Ovary (tissue), 9 donors: ENCODE data around the gene PRKCQ. TPM values are rescaled to one million over a fixed set of nuclear protein-coding genes. Genes with fewer than 3 reads are reported as not detected.

ENCODE experiments used
- DNase-seq, 5 donors: peaks; one replicate each; pipeline ENCODE4 v3.0.0-alpha.2; 2019 to 2020
- H3K27ac ChIP-seq, 2 donors: fragments of 200-600 bp; one replicate each; pipeline versions ENCODE4 v1.5.1 to v1.8.0; 2019 to 2022
- H3K27me3 ChIP-seq: fragments of 200-600 bp; one replicate; pipeline ENCODE4 v1.8.0; 2022
- H3K36me3 ChIP-seq: fragments of 200-600 bp; sonication (generic); one replicate; pipeline ENCODE4 v1.5.1; 2019
- H3K4me1 ChIP-seq: one replicate; pipeline ENCODE4 v1.8.1; 2013; ENCODE audit warnings: mild to moderate bottlenecking, moderate library complexity; ENCODE audit not compliant: insufficient read depth
- H3K4me3 ChIP-seq: fragments of 200-600 bp; sonication (generic); one replicate; pipeline ENCODE4 v1.5.1; 2017
- H3K9me3 ChIP-seq, 2 donors: fragments of 200-600 bp in 1 of 2; sonication (generic) in 1 of 2; one replicate each; pipeline versions ENCODE4 v1.5.1 to v1.8.1; 2013 to 2019; ENCODE audit warnings: mild to moderate bottlenecking in 1 of 2, moderate library complexity in 1 of 2
- CTCF ChIP-seq, 3 donors: fragments of 450-650 bp in 2 of 3; fragments of 200-600 bp in 1 of 3; IDR thresholded peaks; one replicate each; pipeline versions ENCODE4 v1.5.1 to v1.8.0; 2016 to 2022; ENCODE audit warnings: antibody characterized with exemption in 3 of 3, mild to moderate bottlenecking in 1 of 3
- EP300 ChIP-seq: sonication (generic); formaldehyde crosslinking; IDR thresholded peaks from one replicate; pipeline ENCODE4 v1.6.1; 2017; ENCODE audit warnings: antibody characterized with exemption
- POLR2A ChIP-seq: fragments of 450-650 bp; IDR thresholded peaks from one replicate; pipeline ENCODE4 v1.6.1; 2017; ENCODE audit warnings: antibody characterized with exemption, mild to moderate bottlenecking, moderate library complexity
- WGBS, 3 donors: extraction: QIAGEN DNeasy Blood & Tissue Kit in 1 of 3; methylation state at CpG; one replicate each; pipeline versions ENCODE4 v1.1.5 to v1.1.7; 2013 to 2017; 5-methylcytosine and 5-hydroxymethylcytosine counted together
- intact Hi-C, 4 donors: fragments of 100-400 bp; cut with DNase I; formaldehyde crosslinking; loops; one replicate each; pipeline versions ENCODE4 v1.11.0 to v1.15.1; 2022 to 2023
- polyA plus RNA-seq, 2 donors: library from polyadenylated mRNA; stranded (reverse); fragments of 200-250 nt in 1 of 2; fragments of 350-450 nt in 1 of 2; fragmentation: Illumina TruSeq in 1 of 2; extraction: RNeasy Lipid Tissue Mini Kit (QIAGEN cat#74804) in 1 of 2; gene quantifications; one replicate each; pipeline ENCODE4 v1.2.3, GENCODE V29; 2013 to 2014
- total RNA-seq, 7 donors: library from RNA; depleted of rRNA in 2 of 7; stranded (reverse); fragments of >200 nt in 2 of 7; fragmentation: NEBNext Ultra II Directional in 3 of 7; extraction: Animal tissue kit (Norgen Biotek cat#: 25700) in 3 of 7; gene quantifications; one replicate each; pipeline versions ENCODE4 v1.1.0 to v1.2.4, GENCODE V29; 2016 to 2023
- donor health status: DM: no; HTN: no; CAD: no; lungs with moderate emphysema.
- donor health status: DM: no; HTN: no; CAD: no.
- donor health status: Bipolar disorder and iron deficiency.
- donor health status: DM: yes; HTN: yes; CAD: no.
- donor health status: DM: no; HTN: no; CAD: no.
- donor health status: DM: yes; HTN: yes; CAD: no.

Gene PRKCQ
- total and polyA plus RNA-seq, 9 donors: 0.71 to 3.6 (median 1.1) TPM

- Histone ChIP-seq H3K27me3 (no peaks in the 10 kb centered on the region), H3K27ac (no peak overlapping the region), H3K9me3 (no peaks in the 10 kb centered on the region), H3K4me1 (peaks cover 2% of the 10 kb centered on the region), H3K4me3 (no peak overlapping the region), H3K36me3 (no peaks in the 10 kb centered on the region)
- intact Hi-C loops: no loop called here
- TF ChIP-seq POLR2A (no peak), EP300 (no peak), CTCF (IDR thresholded peaks at IDR 0.05) (no peak)
- no peak for DNase-seq
These were observed 110.4 kb downstream of the PRKCQ start for GRCh38 chr10:6469661-6470060.

DNA sequence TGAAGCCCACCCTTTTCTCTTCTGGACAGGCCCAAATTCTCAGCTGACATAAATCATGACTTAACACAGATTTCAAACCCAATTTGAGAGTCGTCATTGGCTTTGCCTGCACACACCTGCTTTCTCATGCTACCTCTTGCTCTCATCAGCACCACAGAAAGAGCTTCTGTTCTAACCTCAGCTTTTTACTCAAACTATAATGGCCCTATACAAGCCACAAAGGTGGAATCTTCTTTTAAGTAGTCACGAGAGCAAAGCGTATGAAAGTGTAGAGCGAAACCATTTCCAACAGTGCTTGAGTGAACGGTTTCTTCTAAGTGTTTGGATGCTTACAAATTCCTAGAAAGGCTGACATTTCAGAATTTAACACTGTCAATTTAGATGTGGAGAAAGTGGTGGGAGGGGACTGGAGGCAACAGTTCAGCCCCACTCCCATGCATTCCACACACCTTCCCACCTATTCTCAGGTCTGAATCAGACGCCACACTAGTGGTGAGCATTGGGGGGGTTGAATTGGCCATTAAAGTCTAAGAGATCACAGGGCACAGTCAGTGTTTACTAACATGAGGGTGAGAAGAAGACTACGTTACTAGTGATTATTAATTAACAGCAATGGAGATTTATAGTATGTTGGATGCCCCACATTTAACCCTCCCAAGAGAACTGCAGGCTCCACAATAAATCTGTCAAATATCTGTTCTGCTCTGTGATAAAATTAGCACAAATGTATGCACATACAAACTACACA, 114.0 kb downstream of the PRKCQ start:
- no peak for TF ChIP-seq CTCF (IDR thresholded peaks at IDR 0.05)
- TF ChIP-seq EP300: no peak
- TF ChIP-seq POLR2A: no peak
- WGBS, 3 donors: 72 to 76% (median 76%) methylated on average over 7 of the region's 7 CpGs
- intact Hi-C loops: no loop called here
- Histone ChIP-seq H3K4me1 (no peaks in the 10 kb centered on the region), H3K9me3 (no peaks in the 10 kb centered on the region), H3K4me3 (no peak overlapping the region), H3K36me3 (no peaks in the 10 kb centered on the region), H3K27ac (no peak overlapping the region), H3K27me3 (no peaks in the 10 kb centered on the region)
- DNase-seq: no peak

DNA sequence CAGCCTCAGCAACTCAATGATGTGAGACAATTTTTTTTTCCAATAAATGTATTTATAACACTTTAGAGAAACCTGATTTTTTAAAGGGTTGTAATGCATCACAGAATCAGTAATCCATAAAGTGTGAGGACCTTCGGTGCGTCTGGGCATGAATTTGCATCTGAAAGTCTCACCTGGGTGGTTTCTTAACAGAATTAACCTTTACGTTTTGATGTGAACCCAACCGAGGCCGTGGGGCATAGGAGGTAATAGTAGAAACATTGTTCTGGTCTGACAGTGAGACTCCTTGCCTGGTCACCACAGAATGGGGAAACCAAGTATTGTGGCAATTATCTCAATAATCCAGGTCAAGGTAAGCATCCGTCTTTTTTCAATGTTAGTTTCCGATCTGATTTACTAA, 114.6 kb downstream of the PRKCQ start:
- Histone ChIP-seq H3K4me3 (no peak overlapping the region), H3K9me3 (no peaks in the 10 kb centered on the region), H3K36me3 (no peaks in the 10 kb centered on the region), H3K27me3 (no peaks in the 10 kb centered on the region), H3K27ac (no peak overlapping the region), H3K4me1 (no peaks in the 10 kb centered on the region)
- 74 to 81% (median 75%) methylated on average over 7 of the region's 7 CpGs for WGBS, 3 donors
- intact Hi-C loops: no loop called here
- TF ChIP-seq POLR2A: no peak
- no peak for TF ChIP-seq CTCF (IDR thresholded peaks at IDR 0.05)
- no peak for TF ChIP-seq EP300
- DNase-seq: no peak

- no peak overlapping the region for H3K27ac ChIP-seq
- no peaks in the 10 kb centered on the region for H3K4me1 ChIP-seq
- H3K36me3 ChIP-seq: no peaks in the 10 kb centered on the region
- no peaks in the 10 kb centered on the region for H3K9me3 ChIP-seq
- DNase-seq: no peak
- TF ChIP-seq POLR2A (no peak), CTCF (IDR thresholded peaks at IDR 0.05) (no peak), EP300 (no peak)
- no peak overlapping the region for H3K4me3 ChIP-seq
- H3K27me3 ChIP-seq: no peaks in the 10 kb centered on the region
- WGBS, 3 donors: 91 to 94% (median 93%) methylated on average over 9 of the region's 9 CpGs
- intact Hi-C loops: no loop called here
These were observed 115.1 kb downstream of the PRKCQ start for GRCh38 chr10:6464862-6465430.
